NCI-H2196 treated with DMSO at 0.1 percent for 48 hours (cell line): Measurements from ENCODE around the gene PPFIBP1.
A peak's percentile ranks its signal among the peaks of the same experiment; 100 is the strongest.

Experiments
- DNase-seq: peaks from one replicate; lab custom pipeline; 2025; ENCODE audit not compliant: unreplicated experiment; lab: John Stamatoyannopoulos, UW

The PPFIBP1 gene

DNA sequence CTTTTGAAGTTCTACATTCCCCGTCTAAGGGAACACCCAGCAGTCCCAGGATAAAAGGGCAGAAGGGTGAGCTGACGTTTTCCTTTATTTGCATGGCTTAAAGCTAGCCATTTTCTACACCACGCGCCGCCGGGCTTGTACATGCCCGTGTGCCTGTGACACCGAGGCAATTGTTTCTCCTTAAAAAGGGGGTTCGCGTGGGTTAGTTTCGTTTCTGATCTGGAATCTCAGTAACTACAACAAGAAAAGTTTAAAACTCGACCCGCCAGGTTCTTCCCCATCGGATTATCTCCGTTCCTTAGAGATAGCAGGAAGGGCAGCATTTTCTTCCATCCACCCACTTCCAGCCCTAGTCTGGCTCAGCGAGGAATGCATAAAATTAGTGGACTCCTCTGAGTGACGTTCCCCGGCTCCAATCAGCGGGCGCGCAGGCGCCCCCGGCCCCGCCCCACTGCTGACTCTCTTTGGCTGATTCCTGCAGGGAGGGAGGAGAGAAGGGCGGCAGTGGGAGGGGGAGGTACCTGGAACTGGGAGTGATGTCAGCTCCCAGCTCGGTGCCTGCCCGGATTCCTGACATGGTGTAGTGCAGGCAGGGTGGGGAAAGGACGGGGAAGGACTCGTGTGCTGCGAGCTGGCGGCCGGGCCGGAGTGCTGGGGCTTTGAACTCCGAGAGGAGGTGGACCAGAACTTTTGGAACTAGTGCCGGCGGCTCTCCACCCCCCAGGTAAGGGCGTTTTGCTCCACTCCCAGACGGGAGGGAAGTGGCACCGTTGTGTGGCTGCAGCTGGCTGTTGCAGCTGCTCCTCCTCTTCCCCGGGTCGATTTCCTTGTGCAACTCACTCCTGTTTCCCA, at the start of gene PPFIBP1:
PPFIBP1 (plus strand) TSS at position 565 of the 852 bp plus-strand sequence. CDS start 109,191 bp downstream, outside the sequence.
- DNase-seq = peak; percentile 99

DNA sequence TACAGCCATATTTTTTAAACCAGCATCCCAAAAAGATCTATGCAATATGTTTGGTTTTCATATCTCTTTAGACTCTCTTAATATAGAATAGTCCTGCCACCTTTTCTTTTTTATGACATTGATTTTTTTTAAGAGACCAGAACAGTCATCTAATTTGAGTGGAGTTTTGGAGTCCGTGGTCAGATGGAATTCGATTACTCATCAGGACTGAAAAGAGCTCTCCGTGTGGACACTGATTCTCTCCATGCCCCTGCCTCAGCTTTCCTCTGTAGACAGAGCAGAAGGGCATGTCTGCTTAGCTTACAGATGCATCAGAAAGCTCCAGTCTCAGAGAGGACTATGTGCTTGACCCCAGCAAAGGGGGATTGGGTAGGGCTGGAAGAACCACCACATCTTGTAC, 49.7 kb upstream of the PPFIBP1 start:
- DNase-seq = no peak

DNA sequence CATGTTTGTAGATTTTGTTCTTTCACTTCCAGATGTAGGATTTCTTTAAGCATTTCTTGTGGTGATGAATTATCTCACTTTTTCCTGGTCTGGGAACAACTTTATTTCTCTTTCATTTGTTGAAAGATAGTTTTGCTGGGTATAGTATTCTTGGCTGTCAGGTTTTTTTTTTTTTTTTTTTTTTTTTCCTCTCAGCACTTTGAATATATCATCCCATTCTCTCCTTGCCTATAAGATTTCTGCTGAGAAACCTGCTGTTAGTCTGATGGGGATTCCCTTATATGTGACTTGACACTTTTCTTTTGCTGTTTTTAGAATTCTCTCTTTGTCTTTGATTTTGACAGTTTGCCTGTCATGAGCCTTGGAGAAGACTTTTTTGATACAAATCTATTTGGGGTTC, 47.0 kb upstream of the PPFIBP1 start:
- DNase-seq = no peak

- no peak for DNase-seq
Measured at GRCh38 chr12:27478949-27479348, 45.1 kb upstream of the PPFIBP1 start.

- DNase-seq = no peak
Measured at GRCh38 chr12:27480016-27480415, 44.0 kb upstream of the PPFIBP1 start.

DNA sequence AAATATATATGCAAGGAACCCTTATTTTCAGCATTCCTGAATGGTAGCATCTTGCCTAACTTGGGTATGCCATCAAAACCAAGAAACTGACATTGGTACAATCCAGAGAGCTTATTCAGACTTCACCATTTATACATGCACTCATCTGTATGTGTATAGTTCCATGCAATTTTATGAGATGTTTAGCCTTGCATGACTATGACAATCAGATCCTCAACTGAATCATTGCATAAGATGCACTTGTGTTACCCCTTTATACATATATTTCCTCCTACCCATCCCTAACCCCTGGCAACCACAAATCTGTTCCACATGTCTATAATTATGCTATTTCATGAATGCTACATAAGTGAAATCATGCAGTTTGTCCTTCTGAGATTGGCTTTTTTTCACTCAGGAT, 37.0 kb upstream of the PPFIBP1 start:
- DNase-seq = no peak

GRCh38 chr12:27488479-27488878, 35.5 kb upstream of the PPFIBP1 start:
- DNase-seq = no peak

DNA sequence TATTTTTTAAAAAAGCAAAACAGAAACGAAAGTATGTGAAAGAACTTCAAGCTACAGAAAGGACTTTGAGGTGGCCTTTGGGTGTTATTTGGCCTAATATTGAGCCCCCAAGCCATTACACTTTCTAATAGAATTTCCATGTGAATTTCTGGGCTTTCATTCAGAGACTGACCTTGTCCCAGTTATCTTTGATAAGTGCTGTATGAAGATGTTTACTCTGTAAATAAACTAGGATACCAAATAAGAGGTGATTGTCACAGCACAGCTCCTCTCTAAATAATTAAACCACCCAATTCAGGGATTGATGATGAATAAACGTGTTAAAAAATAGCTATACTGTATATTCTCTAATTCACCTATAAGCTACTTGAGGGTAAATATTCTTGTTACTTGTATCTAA, 32.8 kb upstream of the PPFIBP1 start:
- no peak for DNase-seq

DNA sequence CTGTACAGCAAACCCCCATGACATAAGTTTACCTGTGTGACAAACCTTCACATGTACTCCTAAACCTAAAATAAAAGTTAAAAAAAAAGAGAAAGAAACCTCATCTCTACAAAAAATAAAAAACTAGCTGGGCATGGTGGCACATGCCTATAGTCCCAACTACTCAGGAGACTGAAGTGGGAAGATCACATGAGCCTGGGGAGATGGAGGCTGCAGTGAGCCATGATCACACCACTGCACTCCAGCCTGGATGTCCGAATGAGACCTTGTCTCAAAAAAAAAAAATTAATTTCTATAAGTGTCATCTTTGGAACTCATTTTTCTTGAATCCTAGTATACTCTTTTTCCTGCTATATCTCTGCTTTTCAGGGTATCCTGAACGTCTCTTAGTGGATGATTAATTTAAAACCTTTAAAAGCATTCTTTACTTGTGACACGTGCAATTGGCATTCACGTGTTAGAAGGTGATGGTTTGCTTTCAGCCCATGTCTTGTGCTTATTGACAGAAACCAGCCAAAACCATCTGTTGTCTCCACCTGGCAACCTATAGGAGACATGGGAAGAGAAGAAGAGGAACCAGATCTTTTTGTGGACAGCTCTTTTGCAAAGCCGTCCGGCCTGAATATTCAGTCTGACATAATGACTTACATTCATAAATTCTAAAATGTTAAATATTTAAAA, 30.6 kb upstream of the PPFIBP1 start:
- no peak for DNase-seq

DNA sequence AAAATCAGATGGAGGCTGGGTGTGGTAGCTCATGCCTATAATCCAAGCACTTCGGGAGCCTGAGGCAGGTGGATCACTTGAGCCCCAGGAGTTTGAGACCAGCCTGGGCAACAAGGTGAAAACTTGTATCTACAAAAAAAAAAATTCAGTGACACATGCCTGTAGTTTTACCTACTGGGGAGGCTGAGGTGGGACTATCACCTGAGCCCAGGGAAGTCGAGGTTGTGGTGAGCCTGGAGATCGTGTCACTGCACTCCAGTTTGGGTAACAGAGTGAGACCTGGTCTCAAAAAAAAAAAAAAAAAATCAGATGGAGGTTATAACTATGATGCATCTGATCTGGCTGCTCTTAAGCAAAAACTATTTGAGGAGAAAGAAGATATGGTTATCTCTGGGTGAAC, 26.6 kb upstream of the PPFIBP1 start:
- no peak for DNase-seq

GRCh38 chr12:27498149-27498548, 25.9 kb upstream of the PPFIBP1 start:
- no peak for DNase-seq

GRCh38 chr12:27498761-27499160, 25.2 kb upstream of the PPFIBP1 start:
- no peak for DNase-seq

- DNase-seq = no peak
Measured at GRCh38 chr12:27499377-27499776, 24.6 kb upstream of the PPFIBP1 start.

DNA sequence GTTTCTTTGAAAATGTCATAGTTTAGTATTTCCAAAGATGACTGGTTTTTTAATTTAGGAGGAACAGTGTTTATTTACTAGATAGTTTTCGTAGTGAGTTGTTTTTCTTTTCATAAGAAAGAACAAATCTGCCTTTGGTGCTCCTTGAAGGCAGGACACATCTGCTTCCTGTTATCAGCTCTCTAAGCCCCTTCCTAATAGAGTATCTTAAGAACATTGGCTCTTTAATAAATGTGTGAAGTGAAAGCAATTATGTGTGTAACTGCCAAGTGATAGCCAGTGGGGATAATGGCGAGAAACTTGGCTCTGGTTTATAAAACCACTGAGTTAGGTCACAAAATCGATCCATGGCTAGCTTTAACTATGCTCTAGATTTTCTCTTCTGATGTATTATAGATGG, 23.5 kb upstream of the PPFIBP1 start:
- no peak for DNase-seq

DNA sequence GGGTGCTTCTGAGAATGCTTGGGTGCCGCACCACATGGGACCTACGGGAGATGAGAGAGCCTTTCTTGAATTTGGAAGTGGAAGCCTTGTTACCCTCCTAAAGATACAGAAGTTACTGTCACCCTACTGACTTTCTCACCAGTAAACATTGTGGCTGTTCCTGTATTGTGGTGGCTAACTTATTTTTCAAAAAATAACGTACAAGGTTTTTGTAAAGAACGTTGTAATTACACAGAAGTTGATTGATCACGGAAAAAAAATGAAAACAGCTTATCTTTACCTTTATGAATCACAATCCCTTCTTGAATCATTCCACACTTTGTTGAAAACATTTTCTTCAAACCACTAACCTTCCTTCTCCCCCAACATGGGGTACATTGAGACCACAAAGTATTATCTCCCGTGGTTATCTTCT, 22.0 kb upstream of the PPFIBP1 start:
- no peak for DNase-seq

DNA sequence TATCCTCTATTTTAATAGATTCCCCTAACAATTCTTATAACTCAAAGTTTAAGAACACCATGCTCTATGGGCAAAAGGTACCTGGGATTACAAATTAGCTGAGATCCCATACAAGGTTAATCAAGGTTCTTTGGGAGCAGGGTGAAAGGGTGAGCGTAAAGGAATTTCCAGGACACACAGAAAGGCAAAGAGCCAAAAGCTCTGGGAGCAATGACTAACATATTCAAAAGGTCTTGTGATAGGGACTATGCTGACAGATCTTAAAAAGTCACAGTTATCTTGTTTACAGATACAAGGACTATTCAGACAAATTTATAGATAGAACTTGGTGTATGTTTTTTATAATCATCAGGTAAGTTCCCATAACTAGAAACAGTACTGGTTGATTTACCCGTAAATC, 19.5 kb upstream of the PPFIBP1 start:
- DNase-seq = no peak

DNA sequence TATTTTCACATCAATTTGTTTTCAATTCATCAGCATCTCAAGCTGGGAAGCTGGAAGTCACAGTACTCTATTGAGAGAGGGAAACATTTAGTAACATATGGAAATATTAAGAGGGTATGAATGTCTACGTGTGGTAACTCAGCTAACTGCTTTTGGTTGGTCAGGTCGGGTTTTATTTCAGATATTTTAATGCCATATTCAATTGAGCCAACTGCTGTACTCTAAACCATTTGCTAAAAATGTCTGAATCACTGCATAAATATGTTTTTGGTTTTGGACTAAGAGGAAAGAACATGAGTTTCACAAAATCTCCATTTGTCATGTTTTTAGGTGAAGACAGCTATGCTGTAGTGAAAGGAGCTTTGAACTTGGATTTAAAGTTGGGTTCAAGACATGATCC, 18.9 kb upstream of the PPFIBP1 start:
- no peak for DNase-seq

- DNase-seq = no peak
Measured at GRCh38 chr12:27505761-27506160, 18.2 kb upstream of the PPFIBP1 start.

GRCh38 chr12:27506645-27507189, 17.3 kb upstream of the PPFIBP1 start:
- DNase-seq = no peak

DNA sequence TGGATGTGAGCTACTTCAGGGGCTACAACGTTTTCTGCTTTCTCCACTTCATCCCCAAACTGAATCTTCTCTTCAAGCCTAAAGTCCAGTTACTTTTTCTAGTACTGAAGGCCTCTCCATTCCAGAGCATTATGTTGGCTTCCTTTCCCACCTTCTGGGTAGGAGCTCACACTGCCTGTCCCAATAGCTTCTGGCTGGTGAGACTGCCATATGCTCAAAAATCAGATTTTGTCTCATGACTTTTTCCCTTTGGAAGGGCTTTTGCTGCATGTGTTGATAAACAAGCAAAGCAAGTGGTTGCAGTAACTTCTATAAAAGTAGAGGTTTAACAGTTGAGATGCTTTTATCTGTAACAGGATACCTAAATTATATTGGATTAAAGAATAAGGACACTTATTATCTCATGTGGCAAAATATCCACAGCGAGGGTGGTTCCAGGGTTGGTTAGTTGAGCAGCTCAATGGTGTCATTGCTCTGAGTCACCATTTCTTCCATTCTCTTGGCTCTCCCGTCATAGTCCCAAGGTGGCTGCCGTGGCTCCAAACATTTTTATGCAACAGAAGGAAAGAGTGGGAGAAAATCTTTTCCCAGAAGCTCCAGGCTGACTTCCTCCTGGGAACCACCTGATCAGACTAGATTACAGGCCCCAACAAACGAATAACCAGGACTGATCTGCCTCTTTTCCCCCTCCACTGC, 15.1 kb upstream of the PPFIBP1 start:
- DNase-seq = no peak

DNA sequence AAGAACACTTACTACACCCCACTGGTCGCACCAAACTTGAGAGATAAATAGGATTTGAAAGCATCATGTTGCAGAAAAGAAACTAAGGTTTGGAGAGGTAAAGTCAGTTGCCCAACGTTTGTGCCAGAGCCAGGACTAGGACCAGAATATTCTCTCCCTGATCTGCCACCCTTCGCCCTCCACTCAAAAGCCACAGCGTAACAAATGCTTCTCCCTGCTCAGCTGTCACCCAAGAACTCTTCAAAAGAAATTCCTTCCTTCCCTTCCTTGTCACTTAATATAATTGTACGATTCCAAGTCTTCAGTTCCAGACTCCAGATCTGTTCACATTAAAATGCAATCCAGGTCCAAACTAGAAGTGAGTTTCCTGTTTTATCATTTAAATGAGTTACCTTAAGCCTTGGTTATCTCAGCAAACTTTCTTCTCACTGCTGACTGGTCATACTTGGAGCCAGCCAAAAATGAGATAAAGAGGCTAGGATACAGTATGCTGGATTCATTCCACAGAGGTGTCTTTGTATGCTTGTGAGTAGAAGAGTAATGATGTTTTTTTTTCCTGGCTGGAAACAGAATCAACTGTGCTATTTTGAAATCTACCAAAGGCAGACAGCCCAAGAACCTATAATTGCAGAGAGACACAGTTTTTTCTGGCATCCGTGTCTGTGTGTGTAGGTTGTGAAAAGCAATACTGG, 12.8 kb upstream of the PPFIBP1 start:
- no peak for DNase-seq
